GM21390 (cell line): ENCODE measurements around the gene ATP6AP2.
"Not testable (repeated sequence)": the region's sequence is repeated elsewhere in the genome, so short reads cannot be mapped to it uniquely, and the experiment has no call there.

Source experiments
- ATAC-seq: cut with Tn5 transposase; IDR thresholded peaks from one replicate; pipeline ENCODE4 v1.9.1; 2021; ENCODE audit not compliant: unreplicated experiment

The ATP6AP2 gene

DNA sequence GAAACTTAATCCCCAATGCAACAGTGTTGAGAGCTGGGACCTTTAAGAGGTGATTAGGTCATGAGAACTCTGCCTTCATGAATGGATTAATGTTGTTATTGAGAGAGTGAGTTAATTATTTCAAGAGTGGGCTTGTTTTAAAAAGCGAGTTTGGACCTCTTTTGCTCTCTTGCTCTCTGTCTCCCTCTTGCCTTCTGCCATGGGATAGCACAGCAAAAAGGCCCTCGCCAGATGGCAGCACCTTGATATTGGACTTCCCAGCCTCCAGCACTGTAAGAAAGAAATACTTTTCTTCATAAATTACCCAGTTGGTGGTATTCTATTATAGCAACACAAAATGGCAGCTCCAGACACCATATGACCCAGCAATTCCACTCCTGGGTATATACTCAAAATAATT lies 7.0 kb upstream of the ATP6AP2 start:
- no peak for ATAC-seq

DNA sequence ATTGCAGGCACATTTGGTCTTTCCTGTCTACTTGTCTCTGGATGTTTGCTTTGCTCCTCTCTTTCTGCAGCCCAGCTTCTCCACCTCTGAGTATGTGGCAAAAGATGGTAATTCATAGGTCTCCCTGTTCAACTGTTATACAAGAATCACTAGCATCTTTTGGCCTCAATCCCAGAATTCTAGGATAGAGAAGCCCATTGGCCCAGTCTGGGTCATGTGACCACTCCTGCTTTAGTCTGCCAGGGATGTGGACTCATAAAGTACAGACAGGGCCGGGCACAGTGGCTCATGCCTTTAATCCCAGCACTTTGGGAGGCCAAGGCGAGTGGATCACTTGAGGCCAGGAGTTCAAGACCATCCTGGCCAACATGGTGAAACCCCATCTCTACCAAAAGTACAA lies 5.4 kb upstream of the ATP6AP2 start:
- not testable (repeated sequence) for ATAC-seq

DNA sequence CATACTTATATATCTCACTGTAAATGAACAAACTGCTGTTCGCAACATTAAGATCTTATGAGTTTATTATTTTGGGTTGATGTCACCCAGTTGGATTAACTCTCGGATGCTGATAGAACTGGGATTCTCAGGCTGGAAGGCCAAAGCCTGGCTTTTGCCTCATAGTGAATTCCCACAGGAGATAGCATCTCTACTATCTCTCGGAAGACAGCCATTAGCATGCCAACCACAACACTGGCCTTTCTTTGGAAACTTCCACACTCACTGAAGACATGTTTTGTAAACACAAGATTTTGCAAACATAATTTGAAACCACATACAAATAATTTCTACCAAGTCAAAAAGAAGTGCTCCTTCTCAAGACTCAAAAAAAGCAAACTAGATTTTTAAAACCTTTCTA lies 4.5 kb upstream of the ATP6AP2 start:
- ATAC-seq: no peak

DNA sequence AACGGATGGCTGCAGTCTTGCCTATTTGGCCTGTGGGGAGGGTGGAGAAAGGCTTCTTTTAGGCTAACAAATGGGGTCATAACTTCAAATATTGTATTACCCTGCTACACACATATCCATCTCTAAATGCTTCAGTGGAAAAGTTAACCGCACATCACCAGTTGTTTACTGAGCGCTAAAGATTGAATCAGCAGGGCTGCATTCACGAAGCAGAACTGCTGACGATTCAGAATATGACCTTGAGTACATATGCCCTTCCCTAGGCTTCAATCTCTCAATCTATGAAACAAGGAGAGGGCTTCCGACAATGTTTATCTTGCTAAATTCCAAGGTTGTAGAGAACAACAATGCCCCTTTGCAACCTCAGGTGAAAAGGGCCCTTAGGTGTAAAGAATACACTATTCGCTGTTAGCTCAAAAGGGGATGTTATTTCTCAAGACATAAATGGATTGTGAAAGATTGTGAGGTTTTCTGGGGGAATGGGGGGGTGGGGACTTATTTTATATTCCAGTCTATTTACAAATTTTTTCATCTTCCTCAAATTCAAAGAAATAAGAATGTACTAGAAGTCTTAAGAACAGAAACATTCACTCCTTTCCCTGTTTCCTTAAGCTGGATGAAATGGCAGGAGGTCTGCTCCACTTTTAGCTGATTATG lies 2.6 kb upstream of the ATP6AP2 start:
- no peak for ATAC-seq

DNA sequence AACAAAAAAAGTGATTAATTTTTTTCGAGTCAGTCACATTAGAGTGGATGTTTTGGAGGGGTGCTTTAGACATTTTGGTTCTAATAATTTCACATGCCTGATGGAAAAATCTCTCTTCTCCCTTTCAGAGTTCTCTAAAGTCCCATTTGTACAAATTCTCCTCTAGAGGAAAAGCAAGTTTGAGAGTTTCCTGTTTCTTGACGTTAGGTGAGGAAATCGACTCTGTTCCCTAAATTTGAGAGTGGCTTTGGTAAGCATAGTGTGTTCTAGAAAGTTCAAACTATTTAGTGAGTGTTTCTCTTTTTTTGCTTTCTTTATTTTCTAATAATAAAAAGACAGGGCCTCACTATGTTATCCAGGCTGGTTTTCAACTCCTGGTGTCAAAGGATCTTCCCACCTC lies 1.6 kb upstream of the ATP6AP2 start:
- ATAC-seq: no peak

DNA sequence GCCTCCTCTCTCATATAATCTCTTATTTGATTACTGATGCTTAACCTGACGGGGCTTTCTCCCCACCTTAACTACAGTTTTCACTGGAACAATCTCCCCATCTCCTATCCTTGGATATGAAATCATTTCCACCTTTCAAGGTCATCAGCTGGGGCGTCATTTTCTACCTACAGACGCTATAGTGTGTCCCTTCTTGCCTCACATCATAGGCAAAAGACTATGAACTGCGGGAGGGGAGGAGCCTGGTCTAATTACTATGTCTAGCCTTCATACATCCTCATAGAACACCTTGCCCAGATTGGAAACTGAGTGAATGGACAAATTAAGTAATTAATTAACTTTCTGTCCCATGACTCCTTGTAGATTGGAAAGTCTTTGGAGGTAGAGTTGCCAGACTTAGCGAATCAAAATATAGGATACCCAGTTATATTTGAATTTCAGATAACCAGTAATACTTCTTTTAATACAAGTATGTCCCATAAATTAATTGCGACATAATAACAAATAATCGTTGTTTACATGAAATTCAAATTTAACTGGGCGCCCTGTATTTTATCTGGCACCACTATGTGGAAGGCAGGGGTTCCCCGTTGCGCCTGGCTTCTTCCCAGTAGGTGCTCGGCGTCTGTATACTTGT lies 752 bp upstream of the ATP6AP2 start:
- peak; percentile 53 for ATAC-seq

DNA sequence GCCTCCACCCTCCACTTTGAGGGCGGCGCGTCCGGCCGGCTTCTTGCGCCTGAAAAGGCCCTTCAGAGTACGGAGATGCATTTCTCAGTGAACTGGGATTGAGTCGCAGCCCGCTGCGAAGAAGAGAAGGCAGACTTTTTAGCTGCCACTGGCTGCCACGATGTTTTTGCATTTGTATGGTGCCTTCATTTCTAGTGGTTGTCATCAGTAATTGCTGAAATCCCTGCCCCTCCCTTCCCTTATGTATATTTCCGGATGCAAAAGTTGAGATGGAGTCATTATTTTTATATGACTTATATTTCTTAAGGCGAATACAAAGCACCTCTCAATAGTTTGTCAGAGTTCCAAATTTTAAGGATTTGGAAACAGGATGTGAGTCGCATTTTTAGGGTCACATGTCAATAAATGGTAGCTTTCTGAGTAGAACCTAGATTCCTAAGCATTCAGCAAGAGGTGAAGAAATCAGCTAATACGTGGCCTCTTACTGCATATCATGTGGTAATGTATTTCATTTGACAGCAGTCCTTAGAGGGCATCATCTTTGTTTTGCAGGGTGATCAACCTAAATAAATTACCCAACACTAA lies 658 bp downstream of the ATP6AP2 start:
- no peak for ATAC-seq

DNA sequence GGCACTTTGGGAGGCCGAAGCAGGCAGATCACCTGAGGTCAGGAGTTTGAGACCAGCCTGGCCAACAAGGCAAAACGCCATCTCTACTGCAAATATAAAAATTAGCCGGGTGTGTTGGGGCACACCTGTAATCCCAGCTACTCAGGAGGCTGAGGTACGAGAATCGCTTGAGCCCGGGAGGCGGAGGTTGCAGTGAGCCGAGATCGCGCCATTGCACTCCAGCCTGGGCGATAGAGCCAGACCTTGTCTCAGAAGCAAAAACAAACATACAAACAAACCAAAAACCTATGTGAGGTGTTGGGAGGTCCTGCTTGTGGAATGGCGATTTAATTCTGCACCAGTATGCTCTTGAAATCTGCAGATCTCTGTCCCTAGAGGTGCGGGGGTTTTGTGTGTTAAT lies 1.4 kb downstream of the ATP6AP2 start:
- not testable (repeated sequence) for ATAC-seq

DNA sequence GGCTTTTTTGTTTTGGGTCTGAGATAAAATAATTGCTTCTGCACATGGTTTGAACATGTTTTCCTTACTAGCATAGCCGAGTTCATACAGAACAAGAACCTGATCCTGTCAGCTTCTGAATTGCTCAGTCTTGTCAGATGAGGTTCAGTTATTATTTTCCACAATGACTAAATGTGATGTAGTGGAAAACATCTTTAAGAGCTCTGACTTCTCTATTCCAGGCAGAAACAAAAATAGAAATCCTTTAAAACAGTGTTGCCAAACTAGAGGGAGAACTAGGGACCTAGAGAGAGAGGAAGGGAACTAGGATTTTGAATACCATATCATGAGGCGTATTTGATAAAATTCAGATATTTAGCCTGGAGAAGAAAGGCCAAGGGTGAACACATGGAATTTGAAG lies 2.0 kb downstream of the ATP6AP2 start:
- no peak for ATAC-seq

DNA sequence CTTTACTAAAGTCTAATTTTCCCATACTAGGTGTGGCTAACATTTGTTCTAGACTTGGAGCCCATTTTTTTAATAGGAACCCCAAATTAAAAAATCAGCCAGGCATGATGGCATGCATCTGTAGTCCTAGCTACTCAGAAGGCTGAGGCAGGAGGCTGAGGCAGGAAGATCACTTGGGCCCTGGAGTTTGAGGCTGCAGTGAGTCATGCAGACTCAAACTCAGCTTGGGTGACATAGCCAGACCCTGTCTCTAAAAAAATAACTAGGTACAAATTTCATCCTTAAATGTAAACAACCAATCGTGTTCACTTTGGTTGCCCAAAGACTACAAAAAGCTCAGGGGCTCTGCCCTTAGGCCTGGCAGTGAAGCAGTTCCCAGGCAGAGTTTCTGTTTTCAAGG lies 6.9 kb downstream of the ATP6AP2 start:
- not testable (repeated sequence) for ATAC-seq

DNA sequence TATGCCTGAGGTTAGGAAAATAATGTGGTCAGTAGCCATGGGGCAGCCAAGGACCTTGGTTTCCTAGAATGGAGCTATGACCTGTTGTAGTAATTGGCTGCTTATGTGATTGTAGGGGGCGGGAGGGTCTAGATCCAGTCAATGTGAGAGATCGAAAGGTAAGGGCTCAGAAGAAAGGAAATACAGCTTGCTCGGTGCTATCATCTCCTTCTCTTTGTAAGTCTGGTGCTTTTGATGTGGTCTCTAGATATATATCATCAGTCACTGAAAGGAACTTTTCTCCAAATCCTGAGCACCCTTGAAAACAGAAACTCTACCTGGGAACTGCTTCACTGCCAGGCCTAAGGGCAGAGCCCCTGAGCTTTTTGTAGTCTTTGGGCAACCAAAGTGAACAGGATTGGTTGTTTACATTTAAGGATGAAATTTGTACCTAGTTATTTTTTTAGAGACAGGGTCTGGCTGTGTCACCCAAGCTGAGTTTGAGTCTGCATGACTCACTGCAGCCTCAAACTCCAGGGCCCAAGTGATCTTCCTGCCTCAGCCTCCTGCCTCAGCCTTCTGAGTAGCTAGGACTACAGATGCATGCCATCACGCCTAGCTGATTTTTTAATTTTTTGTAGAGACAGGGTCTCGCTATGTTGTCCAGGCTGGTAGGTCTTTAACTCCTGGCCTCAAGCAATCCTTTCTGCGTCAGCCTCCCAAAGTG lies 9.0 kb downstream of the ATP6AP2 start:
- not testable (repeated sequence) for ATAC-seq

DNA sequence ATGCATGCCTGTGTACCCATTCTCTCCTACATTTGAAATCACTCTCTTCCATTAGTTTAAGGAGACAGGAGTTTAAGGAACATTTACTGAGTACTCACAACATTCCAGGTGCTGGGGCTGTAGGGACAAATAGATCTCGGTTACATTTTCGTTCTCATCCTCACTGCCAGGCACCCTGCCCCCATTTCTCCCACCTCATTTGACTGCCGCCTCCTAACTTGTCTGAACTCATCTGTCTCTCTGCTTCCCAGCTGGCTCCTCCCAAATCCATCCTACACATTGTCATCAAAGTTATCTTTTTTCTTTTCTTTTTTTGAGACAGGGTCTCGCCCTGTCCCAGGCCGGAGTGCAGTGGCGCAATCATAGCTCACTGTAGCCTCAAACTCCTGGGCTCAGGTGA lies 22.7 kb downstream of the ATP6AP2 start:
- ATAC-seq: no peak

DNA sequence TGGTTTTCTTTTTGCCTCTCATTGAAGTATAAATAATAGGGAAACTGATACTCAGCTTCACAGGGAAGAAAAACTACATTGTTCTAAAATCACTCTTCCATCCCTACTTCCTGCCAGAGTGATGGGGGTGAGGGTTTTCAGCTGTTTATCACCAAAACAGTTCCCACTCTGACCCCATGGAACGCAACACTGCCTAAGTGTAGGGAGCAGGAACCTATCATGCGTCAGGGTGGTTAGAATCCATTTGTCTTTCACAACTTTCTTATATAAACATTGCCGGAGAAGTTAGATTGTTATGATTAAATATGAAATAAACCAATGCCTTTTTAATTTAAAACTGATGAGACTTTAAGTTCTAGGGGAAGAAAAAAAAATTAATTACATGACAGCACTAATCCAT lies 26.6 kb downstream of the ATP6AP2 start:
- no peak for ATAC-seq

DNA sequence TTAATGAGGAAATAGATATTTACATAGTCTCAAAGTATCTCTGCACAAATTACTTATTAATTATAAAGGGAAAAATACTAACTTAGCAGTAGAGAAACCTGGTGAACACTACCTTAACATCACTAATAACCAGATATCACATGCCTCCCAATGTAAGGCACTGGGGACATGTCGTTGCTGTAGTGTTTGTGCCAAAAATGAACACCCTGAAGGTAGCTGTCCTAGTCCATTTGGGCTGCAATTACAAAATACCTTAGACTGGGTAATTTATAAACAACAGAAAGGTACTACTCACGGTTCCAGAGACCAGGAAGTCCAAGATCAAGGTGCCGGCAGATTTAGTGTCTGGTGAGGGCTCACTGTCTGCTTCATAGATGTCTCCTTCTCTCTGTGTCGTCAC lies 31.7 kb downstream of the ATP6AP2 start:
- ATAC-seq: no peak

DNA sequence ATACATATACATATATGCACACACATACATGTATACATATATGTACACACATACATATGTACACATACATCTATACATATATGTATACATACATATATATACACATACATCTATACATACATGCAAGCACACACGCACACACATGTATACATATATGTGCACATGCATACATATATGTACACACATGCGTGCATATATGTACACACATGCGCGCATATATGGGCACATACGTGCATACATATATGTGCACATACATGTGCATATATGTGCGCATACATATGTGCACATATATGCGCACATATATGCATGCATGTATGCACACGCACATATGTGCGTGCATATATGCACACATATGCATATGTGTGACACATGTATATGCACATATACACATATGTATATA lies 35.2 kb downstream of the ATP6AP2 start:
- ATAC-seq: no peak

DNA sequence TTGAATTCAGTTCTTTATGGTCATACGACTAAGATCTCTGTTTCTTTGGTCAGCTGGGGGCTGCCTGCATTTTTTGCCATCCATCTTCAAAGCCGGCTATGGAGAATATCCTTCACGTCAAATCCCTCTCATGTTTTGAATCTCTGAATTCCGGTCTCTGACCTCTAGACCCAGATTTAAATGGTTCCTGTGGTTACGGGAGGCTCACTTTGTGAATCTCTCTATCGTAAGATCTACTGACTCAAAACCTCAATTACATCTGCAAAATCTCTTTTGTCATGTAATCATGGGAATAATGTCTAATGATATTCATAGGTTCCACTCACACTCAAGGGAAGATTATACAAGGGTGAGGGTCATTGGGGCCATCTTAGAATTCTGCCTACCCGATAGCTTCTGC lies 36.8 kb downstream of the ATP6AP2 start:
- ATAC-seq: no peak

DNA sequence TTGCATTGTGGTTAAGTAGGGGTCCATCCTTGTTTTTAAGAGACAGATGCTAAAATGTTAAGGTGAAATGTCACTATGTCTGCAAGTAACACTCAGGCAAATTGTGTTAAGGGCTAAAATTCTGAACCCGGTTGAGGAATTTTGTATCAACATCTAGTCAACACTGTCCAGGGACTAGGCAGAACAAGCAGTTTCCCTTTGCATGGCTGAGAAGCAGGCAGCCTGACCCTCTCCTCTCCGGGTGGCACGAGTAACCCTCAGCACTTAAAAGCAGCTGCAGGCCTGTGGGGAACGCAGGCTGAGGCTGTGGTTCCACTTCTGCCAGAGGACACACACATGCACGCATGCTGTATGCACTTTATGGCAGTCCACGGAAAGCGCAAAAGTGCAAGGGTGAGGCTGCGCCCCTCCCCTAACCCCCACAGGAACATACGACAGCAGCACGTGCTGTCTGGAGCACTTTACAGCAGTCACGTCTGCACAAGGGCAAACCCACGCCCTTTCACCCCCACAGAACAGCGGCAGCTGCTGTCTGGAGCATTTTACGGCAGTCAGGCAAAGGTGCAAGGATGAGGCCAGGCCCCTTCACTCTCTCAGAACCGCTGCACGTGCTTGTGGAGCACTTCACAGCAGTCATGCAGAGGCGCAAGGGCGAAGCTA lies 41.8 kb downstream of the ATP6AP2 start:
- no peak for ATAC-seq

DNA sequence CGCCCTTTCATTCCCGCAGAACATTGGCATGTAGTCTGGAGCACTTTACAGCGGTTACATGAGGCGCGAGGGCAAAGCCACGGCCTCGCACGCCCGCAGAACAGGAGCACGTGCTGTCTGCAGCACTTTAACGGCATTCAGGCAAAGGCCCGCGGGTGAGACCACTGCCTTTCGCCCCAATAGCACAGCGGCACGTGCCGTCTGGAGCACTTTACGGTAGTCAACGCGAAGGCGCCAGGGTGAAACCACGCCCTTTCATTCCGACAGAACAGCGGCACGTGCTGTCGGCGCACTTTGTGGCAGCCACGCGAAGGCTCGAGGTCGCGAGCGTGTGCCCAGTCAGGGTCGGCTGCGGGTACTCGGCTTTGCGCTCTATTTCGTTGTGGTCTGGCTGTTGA lies 42.4 kb downstream of the ATP6AP2 start, which contains the start of gene MPC1L:
Gene MPC1L (plus strand): TSS at position 290 of the 398 bp plus-strand sequence. CDS start 138 bp downstream, outside the sequence.
- no peak for ATAC-seq

DNA sequence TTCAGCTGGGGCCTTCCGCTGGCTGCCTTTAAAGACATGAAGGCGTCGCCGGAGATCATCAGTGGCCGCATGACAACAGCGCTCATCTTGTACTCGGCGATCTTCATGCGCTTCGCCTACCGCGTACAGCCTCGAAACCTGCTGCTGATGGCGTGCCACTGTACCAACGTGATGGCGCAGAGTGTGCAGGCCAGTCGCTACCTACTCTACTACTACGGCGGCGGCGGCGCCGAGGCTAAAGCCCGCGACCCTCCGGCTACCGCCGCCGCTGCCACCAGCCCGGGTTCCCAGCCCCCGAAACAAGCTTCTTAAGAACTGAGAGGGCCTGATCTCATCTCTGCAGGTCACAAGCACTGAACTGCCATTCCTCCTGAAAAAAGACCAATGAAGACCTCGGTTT lies 42.9 kb downstream of the ATP6AP2 start:
- no peak for ATAC-seq

DNA sequence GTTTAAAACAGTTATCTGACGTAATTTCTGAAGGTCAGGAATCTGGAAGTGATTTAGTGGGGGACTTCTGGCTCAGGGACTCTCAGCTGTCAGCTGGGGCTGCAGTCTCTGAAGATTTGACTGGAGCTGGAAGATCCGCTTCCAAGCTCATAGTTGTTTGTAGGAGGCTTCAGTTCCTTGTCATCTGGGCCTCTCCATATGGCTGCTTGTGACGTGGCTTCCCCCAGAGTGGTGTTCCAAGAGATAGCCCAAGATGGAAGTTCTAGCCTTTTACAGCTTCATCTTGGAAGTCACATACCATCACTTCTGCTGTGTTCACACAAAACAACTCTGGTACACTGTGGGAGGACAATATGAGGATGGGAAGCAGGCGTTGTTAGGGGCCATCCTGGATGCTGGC lies 44.5 kb downstream of the ATP6AP2 start:
- no peak for ATAC-seq

DNA sequence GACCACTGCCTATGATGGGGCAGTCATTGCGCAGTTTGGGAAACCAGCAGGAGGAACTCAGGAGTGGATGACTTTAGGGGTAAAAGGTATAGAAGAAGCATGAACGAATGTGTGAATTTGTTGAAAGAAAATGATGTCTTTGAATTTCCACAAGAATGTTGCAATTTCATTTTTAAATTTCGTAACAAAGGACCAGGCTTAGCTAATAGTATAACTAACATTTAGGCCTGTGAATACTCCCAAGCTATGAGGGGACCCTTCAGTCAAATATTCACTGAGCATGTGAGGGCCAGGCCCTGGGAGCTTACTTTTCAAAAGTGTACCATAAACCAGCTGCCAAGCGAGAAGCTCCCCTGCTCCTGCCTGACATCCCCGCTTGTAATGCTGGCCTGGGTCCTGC lies 47.7 kb downstream of the ATP6AP2 start:
- ATAC-seq: no peak
